SK-N-SH (cell line): ENCODE data around the gene SMPD3. TPM values are rescaled to one million over a fixed set of nuclear protein-coding genes. Genes with fewer than 3 reads are reported as not detected.

Experiments used
- CTCF ChIA-PET: fragments of 300-600, 350-600 bp; formaldehyde crosslinking; extraction: SDS; loops from one replicate; lab custom pipeline; 2021; lab: Yijun Ruan, JAX
- POLR2A ChIA-PET: fragments of 350-600 bp; sonication (Branson Sonifier 250); formaldehyde crosslinking; extraction: SDS; loops from one replicate; lab custom pipeline; 2020; ENCODE audit warnings: antibody characterized with exemption, inconsistent platforms; lab: Yijun Ruan, JAX
- DNase-seq: peaks from one replicate; pipeline ENCODE4 v3.0.0; 2012
- H2AFZ ChIP-seq: fragments of 200-600 bp; sonication (generic); 2 replicates; pipeline ENCODE4 v1.8.1; 2016; ENCODE audit warnings: antibody characterized with exemption, mild to moderate bottlenecking, low read depth
- H3F3A ChIP-seq: fragments of 200-600 bp; sonication (generic); replicated peaks from 2 replicates; pipeline ENCODE3; 2016; ENCODE audit warnings: antibody characterized with exemption, mild to moderate bottlenecking; ENCODE audit not compliant: insufficient read depth
- H3K27ac ChIP-seq, 2 experiments: fragments of 200-500 bp in 1 of 2; fragments of 200-600 bp in 1 of 2; sonication (Bioruptor generic) in 1 of 2; sonication (generic), shearing (Covaris generic) in 1 of 2; 2 replicates each; pipeline versions ENCODE4 v1.5.1 to v1.6.1; 2014 to 2016; ENCODE audit warnings: low read depth in 2 of 2, inconsistent platforms in 1 of 2, low read length in 1 of 2, mild to moderate bottlenecking in 1 of 2, mixed read lengths in 1 of 2
- H3K27me3 ChIP-seq: fragments of 200-600 bp; sonication (generic), shearing (Covaris generic); 2 replicates; pipeline ENCODE4 v1.6.1; 2016; ENCODE audit warnings: mixed run types; ENCODE audit not compliant: insufficient read depth
- H3K36me3 ChIP-seq, 2 experiments: fragments of 200-500 bp in 1 of 2; fragments of 200-600 bp in 1 of 2; sonication (Bioruptor generic) in 1 of 2; sonication (generic) in 1 of 2; replicated peaks in 1 of 2; 2 replicates each; pipeline versions ENCODE3 to v1.5.1; 2014 to 2016; ENCODE audit warnings: low read length in 1 of 2, mild to moderate bottlenecking in 1 of 2; ENCODE audit not compliant: insufficient read depth in 2 of 2, control insufficient read depth in 1 of 2
- H3K4me1 ChIP-seq, 2 experiments: fragments of 200-500 bp in 1 of 2; fragments of 200-600 bp in 1 of 2; sonication (Bioruptor generic) in 1 of 2; sonication (generic), shearing (Covaris generic) in 1 of 2; 2 replicates each; pipeline versions ENCODE4 v1.5.1 to v1.6.1; 2014 to 2016; ENCODE audit warnings: low read depth in 1 of 2, low read length in 1 of 2, mixed run types in 1 of 2; ENCODE audit not compliant: insufficient read depth in 2 of 2, control insufficient read depth in 1 of 2
- H3K4me2 ChIP-seq: fragments of 200-600 bp; sonication (generic), shearing (Covaris generic); 2 replicates; pipeline ENCODE4 v1.6.1; 2017; ENCODE audit warnings: mixed run types
- H3K4me3 ChIP-seq, 2 experiments: fragments of 200-500 bp in 1 of 2; fragments of 200-600 bp in 1 of 2; sonication (Bioruptor generic) in 1 of 2; sonication (generic), shearing (Covaris generic) in 1 of 2; 2 replicates each; pipeline versions ENCODE4 v1.5.1 to v1.8.1; 2014 to 2016; ENCODE audit warnings: low read depth in 2 of 2, inconsistent platforms in 1 of 2, low read length in 1 of 2, mild to moderate bottlenecking in 1 of 2, mixed read lengths in 1 of 2, moderate library complexity in 1 of 2
- H3K79me2 ChIP-seq: fragments of 200-600 bp; sonication (generic); 2 replicates; pipeline ENCODE4 v1.8.1; 2017; ENCODE audit warnings: mild to moderate bottlenecking; ENCODE audit not compliant: insufficient read depth
- H3K9ac ChIP-seq: fragments of 200-600 bp; sonication (generic); 2 replicates; pipeline ENCODE4 v1.6.1; 2017; ENCODE audit warnings: mixed run types
- H3K9me2 ChIP-seq: fragments of 200-600 bp; sonication (generic); 2 replicates; pipeline ENCODE4 v1.6.1; 2017; ENCODE audit warnings: mixed run types
- H3K9me3 ChIP-seq: fragments of 200-600 bp; sonication (generic); 2 replicates; pipeline ENCODE4 v1.6.1; 2017; ENCODE audit warnings: mixed run types, mild to moderate bottlenecking, moderate library complexity
- H4K20me1 ChIP-seq: fragments of 200-600 bp; sonication (generic); 2 replicates; pipeline ENCODE4 v1.6.1; 2017; ENCODE audit warnings: mild to moderate bottlenecking, mixed run types; ENCODE audit not compliant: insufficient read depth
- EZH2phosphoT487 ChIP-seq: fragments of 200-600 bp; sonication (generic); IDR thresholded peaks from 2 replicates; pipeline ENCODE4 v1.6.1; 2017; ENCODE audit warnings: low read depth, mixed run types, mild to moderate bottlenecking, antibody characterized with exemption, moderate library complexity, borderline replicate concordance
- FOSL2 ChIP-seq: IDR thresholded peaks from 2 replicates; pipeline ENCODE4 v1.4.0; 2012; ENCODE audit warnings: low read depth, mild to moderate bottlenecking, moderate library complexity, borderline replicate concordance
- NRF1 ChIP-seq: IDR thresholded peaks from 2 replicates; pipeline ENCODE4 v1.6.1; 2012; ENCODE audit warnings: low read depth, mild to moderate bottlenecking, low read length
- SIN3A ChIP-seq: IDR thresholded peaks from 2 replicates; pipeline ENCODE4 v1.6.1; 2012; ENCODE audit warnings: low read depth, mild to moderate bottlenecking, low read length, moderate library complexity, borderline replicate concordance
- SMC3 ChIP-seq: IDR thresholded peaks from 2 replicates; pipeline ENCODE4 v1.6.1; 2012; ENCODE audit warnings: low read depth, low read length, improper control_type of control experiment
- TAF1 ChIP-seq: IDR thresholded peaks from 2 replicates; pipeline ENCODE4 v1.6.1; 2012; ENCODE audit warnings: low read depth, mild to moderate bottlenecking, low read length, moderate library complexity, borderline replicate concordance
- WGBS: methylation state at CpG from one replicate; pipeline ENCODE4 v1.1.6; 2017; ENCODE audit warnings: low lambda C conversion rate; 5-methylcytosine and 5-hydroxymethylcytosine counted together
- polyA plus RNA-seq, 3 experiments: library from polyadenylated mRNA; depleted of rRNA; stranded (reverse); fragments of >200 nt; gene quantifications; 2 replicates each; pipeline ENCODE4 v1.2.3, GENCODE V29; 2012
- TF ChIP-seq, protein P1 (sequence below): IDR thresholded peaks from 2 replicates; pipeline ENCODE4 v1.4.0; 2012; ENCODE audit warnings: low read depth, borderline replicate concordance

Gene SMPD3
- polyA plus RNA-seq, 1 of the 3 experiments (the other 2 are of a cell fraction): 0.38 TPM

DNA sequence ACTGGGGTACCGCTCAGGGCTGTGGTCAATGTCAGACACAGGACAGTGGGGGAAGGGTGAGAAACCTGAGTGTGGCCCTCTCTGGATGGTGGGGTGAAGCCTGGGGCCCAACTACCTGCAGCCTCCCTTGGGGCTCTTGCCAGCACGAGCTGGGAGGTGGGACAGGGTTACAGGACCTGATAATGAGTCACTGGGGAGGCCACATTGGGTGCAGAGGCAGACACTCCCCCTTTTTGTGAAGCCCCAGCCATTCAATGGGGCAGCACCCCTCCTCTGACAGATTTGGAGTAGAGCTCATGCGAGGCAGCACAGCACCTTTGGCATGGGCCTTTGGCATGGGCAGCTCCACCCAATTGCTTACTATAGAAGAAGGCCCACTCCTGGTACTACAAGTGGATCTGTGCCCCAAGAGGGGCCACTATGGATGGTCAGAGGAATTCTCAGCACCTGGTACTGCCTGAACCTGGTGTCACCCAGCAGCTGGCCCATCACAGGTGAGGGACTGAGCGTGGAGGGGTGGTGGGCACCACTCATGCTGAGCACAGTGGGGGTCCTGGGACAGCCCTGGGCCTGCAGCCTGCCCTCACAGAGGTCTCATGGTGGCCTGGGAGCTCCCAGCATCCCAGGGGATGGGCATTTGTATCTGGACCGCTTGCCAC is 45.2 kb upstream of the SMPD3 start:
- Histone ChIP-seq H3K36me3 (no peaks in the 10 kb centered on the region), H3K27ac (no peak overlapping the region), H2AFZ (no peak overlapping the region), H3K9ac (no peak overlapping the region), H3K79me2 (no peaks in the 10 kb centered on the region), H3K9me2 (no peaks in the 10 kb centered on the region), H3K27me3 (no peaks in the 10 kb centered on the region; the same call in 1 of the 2 replicates), H3K9me3 (no peaks in the 10 kb centered on the region), H3K4me2 (no peak overlapping the region), H3K4me1 (peaks cover 0 to 10% of the 10 kb centered on the region in 2 experiments; a peak in 1 of 4 replicates), H4K20me1 (no peaks in the 10 kb centered on the region), H3F3A (no peaks in the 10 kb centered on the region), H3K4me3 (no peak overlapping the region)
- CTCF ChIA-PET: interaction anchor here (0.6 to 1.5 kb wide), 4 partner anchors 9 to 97 kb away, joined by 3 to 4 read pairs (median 3); no protein-coding TSS in a partner anchor
- DNase-seq: no peak
- TF ChIP-seq, protein P1, sequence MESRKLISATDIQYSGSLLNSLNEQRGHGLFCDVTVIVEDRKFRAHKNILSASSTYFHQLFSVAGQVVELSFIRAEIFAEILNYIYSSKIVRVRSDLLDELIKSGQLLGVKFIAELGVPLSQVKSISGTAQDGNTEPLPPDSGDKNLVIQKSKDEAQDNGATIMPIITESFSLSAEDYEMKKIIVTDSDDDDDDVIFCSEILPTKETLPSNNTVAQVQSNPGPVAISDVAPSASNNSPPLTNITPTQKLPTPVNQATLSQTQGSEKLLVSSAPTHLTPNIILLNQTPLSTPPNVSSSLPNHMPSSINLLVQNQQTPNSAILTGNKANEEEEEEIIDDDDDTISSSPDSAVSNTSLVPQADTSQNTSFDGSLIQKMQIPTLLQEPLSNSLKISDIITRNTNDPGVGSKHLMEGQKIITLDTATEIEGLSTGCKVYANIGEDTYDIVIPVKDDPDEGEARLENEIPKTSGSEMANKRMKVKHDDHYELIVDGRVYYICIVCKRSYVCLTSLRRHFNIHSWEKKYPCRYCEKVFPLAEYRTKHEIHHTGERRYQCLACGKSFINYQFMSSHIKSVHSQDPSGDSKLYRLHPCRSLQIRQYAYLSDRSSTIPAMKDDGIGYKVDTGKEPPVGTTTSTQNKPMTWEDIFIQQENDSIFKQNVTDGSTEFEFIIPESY: no peak
- no peak for TF ChIP-seq FOSL2
- no peak for TF ChIP-seq EZH2phosphoT487
- no peak for TF ChIP-seq SIN3A
- TF ChIP-seq SMC3: no peak
- TF ChIP-seq NRF1: no peak
- WGBS: 25% methylated on average over 2 of the region's 5 CpGs
- POLR2A ChIA-PET: interaction anchor here (0.5 kb wide), 1 partner anchor 1077 kb away, joined by 3 read pairs; the partner anchor contains the start of gene ZDHHC1

DNA sequence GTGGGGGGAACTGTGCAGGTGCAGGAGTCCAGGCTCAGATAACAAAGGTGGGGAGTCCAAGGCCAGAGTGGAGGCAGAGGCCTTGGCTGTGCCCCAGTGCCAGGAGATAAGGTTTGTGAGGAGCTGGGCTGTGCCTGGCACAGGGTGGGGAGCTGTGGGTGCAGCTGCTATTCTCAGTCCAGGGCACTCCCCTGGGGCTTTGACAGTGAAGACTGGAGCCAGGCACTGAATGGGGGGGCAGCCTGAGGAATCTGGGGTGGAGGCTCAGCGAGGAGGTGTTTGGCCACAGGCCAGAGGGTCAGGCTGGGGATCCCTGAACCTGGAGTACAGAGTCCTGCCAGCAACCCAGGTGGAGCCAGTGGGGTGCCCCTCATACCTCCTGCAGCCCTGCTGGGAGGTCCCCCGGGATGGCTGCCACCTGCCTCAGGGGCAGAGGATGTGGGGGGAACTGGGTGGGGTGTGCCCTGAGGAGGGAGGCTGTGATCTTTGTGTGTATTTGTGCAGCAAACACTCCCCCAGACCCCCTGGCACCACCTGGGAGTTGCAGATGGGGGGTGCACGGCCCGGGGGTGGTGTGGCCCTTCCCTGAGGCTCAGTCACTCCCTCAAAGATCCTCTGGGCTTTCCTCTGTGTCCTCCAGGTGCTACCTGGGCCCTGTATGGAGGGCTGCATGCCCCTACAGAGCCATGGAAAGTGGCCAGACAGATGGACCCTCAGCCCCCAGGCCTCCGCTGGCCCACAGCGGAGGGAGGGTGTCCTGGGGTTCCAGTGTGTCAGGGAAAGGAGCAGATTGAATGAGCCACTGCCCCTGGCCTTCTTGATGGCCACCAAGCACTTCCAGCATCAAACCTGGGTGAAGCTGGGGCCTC is 44.5 kb upstream of the SMPD3 start:
- no peak overlapping the region for H3K4me2 ChIP-seq
- no peak overlapping the region for H3K27ac ChIP-seq
- no CpG with 5 or more reads among the region's 6 CpGs for WGBS
- H3K4me1 ChIP-seq: peaks cover 0 to 10% of the 10 kb centered on the region in 2 experiments; a peak in 1 of 4 replicates
- H3K27me3 ChIP-seq: no peaks in the 10 kb centered on the region; the same call in 1 of the 2 replicates
- ChIA-PET POLR2A (interaction anchor here (0.5 kb wide), 1 partner anchor 1077 kb away, joined by 3 read pairs; the partner anchor contains the start of gene ZDHHC1), CTCF (interaction anchor here (0.6 to 1.5 kb wide), 6 partner anchors 8 to 96 kb away, joined by 3 read pairs; no protein-coding TSS in a partner anchor)
- no peaks in the 10 kb centered on the region for H3K79me2 ChIP-seq
- H3F3A ChIP-seq: no peaks in the 10 kb centered on the region
- H3K9me2 ChIP-seq: no peaks in the 10 kb centered on the region
- DNase-seq: no peak
- no peak for TF ChIP-seq TAF1
- no peak for TF ChIP-seq EZH2phosphoT487
- no peaks in the 10 kb centered on the region for H4K20me1 ChIP-seq
- H3K4me3 ChIP-seq: no peak overlapping the region
- H3K9ac ChIP-seq: no peak overlapping the region
- no peaks in the 10 kb centered on the region for H3K9me3 ChIP-seq
- no peaks in the 10 kb centered on the region for H3K36me3 ChIP-seq
- H2AFZ ChIP-seq: no peak overlapping the region
